GM12872 (cell line): ENCODE data around the gene SLC25A45.

Source experiments
- TF ChIP-seq, protein P1 (sequence below): IDR thresholded peaks from 3 replicates; pipeline ENCODE4 v1.5.1; 2011; ENCODE audit warnings: low read depth, mild to moderate bottlenecking, low read length, moderate library complexity; ENCODE audit not compliant: insufficient read depth

SLC25A45 gene

DNA sequence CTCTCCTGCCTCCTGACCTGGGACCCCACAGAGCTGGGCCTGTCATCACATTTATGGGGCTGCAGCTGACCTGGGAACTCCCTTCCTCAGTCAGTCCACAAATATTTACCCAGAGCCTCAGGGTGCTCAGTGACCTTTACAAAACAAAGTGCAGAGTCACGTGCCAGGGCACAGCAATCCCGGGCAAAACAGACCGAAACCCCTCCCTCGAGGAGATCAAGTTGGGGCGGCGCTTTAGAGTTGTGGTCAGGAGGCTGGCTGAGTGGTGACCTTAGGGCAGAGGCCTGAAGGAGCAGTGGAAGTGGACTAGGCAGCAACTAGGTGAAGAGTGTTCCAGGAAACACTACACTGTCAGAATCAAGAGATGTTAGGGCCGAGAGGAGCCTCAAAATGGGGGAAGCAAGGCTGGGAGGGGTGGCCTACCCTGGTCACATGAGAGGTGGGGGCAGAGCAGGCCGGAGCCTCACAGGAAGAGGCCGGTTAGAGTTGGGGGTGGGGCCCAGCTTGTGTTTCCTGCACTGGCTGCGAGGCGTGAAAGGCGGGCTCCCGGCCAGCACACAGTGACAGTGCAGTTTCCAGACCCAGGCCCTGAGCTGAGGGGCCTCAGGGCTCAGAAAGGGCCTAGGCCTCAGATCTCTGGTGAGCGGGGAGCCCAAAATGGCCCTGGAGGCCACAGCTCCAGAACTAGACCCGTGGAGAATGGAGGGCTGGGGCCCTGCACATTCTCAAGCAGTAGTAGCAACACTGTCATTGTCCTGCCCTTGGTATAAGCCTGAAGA is 36.4 kb upstream of the SLC25A45 start:
- TF ChIP-seq, protein P1, sequence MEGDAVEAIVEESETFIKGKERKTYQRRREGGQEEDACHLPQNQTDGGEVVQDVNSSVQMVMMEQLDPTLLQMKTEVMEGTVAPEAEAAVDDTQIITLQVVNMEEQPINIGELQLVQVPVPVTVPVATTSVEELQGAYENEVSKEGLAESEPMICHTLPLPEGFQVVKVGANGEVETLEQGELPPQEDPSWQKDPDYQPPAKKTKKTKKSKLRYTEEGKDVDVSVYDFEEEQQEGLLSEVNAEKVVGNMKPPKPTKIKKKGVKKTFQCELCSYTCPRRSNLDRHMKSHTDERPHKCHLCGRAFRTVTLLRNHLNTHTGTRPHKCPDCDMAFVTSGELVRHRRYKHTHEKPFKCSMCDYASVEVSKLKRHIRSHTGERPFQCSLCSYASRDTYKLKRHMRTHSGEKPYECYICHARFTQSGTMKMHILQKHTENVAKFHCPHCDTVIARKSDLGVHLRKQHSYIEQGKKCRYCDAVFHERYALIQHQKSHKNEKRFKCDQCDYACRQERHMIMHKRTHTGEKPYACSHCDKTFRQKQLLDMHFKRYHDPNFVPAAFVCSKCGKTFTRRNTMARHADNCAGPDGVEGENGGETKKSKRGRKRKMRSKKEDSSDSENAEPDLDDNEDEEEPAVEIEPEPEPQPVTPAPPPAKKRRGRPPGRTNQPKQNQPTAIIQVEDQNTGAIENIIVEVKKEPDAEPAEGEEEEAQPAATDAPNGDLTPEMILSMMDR, result no peak

DNA sequence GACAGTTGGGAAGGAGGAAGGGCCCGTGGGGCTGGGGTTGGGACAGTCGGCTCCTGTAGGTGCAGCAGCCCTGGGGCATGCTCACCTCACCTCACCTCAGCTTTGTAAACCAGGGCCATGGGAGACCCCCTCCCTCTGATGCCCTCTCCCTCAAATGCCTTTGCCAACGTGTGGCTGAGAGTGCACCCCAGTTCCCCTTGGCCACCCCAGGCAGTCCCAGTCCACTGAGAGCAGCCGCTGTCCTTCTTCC is 35.9 kb upstream of the SLC25A45 start:
- TF ChIP-seq, protein P1, result no peak

DNA sequence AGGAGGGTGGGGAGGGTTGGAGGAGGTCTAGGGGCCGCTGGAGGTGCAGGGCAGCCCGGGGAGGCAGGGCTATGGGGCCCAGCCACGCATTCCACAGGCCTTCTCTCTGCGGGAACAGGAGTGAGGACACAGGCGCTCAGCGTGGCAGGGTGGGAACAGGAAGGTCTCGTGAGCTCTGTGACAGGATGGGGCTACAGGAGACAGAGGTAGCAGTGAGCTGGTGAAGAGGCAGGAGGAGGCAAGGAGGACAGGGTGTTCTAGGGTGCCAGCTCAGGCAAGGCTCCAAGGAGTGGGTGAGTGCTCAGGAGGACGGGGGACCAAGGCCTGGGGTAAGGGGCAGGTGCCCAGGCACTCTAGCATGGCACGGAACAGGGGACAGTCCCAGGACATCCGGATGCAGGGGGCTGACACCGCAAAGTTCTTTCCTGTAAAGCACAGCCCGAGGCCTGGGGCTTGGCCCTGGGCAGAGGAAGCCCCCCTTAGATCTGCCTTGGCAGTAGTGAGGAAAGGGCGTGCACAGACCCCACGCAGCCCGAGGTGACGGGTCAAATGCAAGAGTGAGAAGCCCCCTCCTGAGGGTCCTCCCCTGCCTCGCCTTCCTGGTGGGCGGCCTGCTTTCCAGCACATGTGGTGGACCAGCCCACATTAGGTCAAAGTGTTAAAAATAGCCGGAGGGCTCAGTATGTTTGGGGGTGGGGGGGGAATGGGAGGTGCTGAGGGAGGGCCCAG is 35.4 kb upstream of the SLC25A45 start:
- TF ChIP-seq, protein P1, result no peak

DNA sequence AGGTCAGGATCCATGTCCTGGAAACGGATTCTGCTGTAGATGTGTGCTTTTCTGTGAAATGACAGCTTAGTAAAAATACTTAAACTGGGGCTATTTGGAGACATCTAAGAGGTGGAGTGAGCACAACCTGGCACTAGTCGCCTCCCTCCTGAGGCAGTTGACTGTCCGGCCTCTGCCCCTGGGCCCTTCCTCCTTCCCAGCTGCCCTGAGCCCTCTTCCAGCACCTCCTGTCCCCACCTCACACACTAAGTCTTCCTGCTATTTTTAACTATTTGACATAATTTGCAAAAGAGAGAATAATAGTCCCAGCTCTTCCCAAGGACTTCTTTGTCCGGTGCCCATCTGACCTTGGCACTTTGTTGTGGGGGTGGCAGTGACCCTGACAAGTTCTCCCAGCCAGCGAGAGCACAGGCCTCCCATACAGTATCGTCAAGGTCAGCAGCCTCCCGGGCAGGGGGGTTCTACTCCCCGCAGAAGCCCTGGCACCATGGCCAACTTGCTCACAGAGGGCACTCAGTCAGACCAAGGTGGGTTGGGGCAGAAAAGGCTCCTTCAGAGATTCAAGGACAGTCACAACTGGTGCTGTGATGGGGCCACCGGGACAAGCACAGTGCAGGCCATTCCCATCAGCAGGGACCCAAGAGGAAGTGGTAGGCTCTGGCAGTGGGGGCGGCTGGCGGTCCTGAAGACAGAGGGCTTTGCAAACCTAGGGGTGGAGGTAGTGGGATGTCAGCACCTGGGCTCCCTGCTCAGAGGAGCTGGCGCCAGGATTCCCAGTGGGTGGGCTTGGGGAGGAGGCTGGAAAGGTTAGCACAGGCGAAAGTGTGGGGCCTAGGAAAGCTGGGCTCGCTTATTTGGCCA is 34.6 kb upstream of the SLC25A45 start:
- TF ChIP-seq, protein P1, result no peak

DNA sequence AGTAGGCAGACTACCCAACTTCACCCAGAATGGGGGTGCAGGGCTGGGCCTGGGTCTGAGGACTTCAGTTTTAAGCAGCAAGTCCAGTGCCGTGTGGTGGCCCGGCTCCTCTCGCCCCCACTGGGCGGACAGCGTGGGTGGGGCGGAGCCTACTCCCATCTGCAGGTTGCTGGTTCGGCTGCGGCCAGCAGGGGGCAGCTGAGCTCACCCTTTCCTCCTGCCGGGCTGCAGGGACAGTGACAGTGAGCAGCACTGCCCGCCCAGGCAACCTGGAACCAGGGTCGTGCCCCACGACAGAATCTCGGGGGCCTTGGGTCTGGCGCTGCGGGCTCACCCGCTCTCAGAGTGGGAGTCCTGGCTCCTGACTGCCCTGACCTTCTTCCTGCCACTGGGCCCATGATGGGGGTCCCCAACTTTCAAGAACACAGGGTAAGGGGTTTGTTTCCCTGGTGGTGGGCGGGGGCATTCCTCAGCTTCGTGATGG is 33.9 kb upstream of the SLC25A45 start:
- TF ChIP-seq, protein P1, result peak; percentile 95

DNA sequence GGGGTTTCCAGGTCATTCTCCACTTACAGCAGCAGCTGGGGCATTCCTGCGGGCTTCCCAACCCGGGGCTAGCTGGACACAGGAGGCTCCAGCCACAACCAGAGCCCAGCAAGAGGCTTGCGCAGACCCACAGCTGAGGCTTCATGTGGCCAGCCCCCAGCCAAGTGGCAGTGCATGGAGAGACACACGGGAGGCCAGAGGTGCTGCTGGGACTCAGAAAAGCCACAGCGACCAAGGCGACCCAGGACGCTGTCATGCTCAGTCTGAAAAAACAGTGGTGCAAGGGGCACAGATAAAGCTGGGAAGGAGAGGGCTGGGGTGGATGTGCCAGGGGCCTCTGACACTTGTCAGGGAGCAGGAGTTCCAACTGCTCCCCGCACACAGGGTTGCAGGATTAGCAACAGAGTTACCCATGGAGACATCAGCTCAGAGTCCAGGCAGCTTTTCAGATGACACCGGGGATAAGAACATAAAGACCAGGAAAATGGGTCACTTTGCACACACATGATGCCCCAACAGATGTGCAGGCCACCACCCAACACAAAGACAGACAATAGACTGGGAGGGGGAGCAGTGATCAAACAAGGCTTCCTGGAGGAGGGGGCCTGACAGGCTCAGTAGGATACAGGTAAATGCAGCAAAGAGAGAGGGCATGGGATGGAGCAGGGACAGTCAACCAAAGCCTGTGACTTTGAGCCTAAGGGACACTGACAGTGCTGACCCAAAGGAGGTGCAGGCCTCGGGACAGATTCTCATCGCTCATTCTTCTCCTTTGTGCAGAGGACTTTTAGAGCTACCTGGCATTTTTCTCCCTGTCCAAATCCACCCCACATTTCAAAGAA is 33.3 kb upstream of the SLC25A45 start:
- TF ChIP-seq, protein P1, result no peak
